Peyer's patch (tissue), 4 donors: ENCODE results near the gene TMEM141. TPM values are rescaled to one million over a fixed set of nuclear protein-coding genes. Genes with fewer than 3 reads are reported as not detected.

ENCODE experiments used
- DNase-seq, 3 donors: peaks; one replicate each; pipeline ENCODE4 v3.0.0-alpha.2; 2017 to 2019
- H3K27ac ChIP-seq, 4 donors: fragments of 200-600 bp; sonication (generic); one replicate each; pipeline ENCODE4 v1.5.1; 2016 to 2019
- H3K27me3 ChIP-seq, 2 donors: fragments of 200-600 bp; sonication (generic); one replicate each; pipeline ENCODE4 v1.5.1; 2019
- H3K36me3 ChIP-seq, 3 donors: fragments of 200-600 bp; sonication (generic); one replicate each; pipeline ENCODE4 v1.5.1; 2016 to 2019
- H3K4me1 ChIP-seq, 4 donors: fragments of 200-600 bp; sonication (generic); one replicate each; pipeline ENCODE4 v1.5.1; 2016 to 2019
- H3K4me3 ChIP-seq, 4 donors: fragments of 200-600 bp; sonication (generic); 1 replicate in 3 of 4; 2 replicates in 1 of 4; pipeline ENCODE4 v1.5.1; 2016 to 2019; ENCODE audit warnings: mild to moderate bottlenecking in 1 of 4
- H3K9me3 ChIP-seq, 4 donors: fragments of 200-600 bp; sonication (generic); one replicate each; pipeline ENCODE4 v1.5.1; 2016 to 2019; ENCODE audit warnings: mild to moderate bottlenecking in 1 of 4
- POLR2A ChIP-seq, 2 donors: fragments of 450-650 bp; IDR thresholded peaks; one replicate each; pipeline ENCODE4 v1.5.1; 2017; ENCODE audit warnings: antibody characterized with exemption in 2 of 2, mild to moderate bottlenecking in 2 of 2, moderate library complexity in 2 of 2
- total RNA-seq, 4 donors: library from RNA; depleted of rRNA; stranded (reverse); fragments of >200 nt; gene quantifications; one replicate each; pipeline ENCODE4 v1.1.0, GENCODE V29; 2016
- TF ChIP-seq, protein P1 (sequence below), 6 experiments: fragments of 450-650 bp in 4 of 6; fragments of 200-600 bp in 2 of 6; sonication (generic) in 1 of 6; IDR thresholded peaks; one replicate each; pipeline ENCODE4 v1.5.1; 2017 to 2019; ENCODE audit warnings: antibody characterized with exemption in 6 of 6, mild to moderate bottlenecking in 3 of 6, moderate library complexity in 1 of 6

Gene TMEM141
- 100 to 1,000 TPM in 3 of 4 donors, 10 to 100 TPM in 1; 52.0 to 240 (median 187) TPM for total RNA-seq

DNA sequence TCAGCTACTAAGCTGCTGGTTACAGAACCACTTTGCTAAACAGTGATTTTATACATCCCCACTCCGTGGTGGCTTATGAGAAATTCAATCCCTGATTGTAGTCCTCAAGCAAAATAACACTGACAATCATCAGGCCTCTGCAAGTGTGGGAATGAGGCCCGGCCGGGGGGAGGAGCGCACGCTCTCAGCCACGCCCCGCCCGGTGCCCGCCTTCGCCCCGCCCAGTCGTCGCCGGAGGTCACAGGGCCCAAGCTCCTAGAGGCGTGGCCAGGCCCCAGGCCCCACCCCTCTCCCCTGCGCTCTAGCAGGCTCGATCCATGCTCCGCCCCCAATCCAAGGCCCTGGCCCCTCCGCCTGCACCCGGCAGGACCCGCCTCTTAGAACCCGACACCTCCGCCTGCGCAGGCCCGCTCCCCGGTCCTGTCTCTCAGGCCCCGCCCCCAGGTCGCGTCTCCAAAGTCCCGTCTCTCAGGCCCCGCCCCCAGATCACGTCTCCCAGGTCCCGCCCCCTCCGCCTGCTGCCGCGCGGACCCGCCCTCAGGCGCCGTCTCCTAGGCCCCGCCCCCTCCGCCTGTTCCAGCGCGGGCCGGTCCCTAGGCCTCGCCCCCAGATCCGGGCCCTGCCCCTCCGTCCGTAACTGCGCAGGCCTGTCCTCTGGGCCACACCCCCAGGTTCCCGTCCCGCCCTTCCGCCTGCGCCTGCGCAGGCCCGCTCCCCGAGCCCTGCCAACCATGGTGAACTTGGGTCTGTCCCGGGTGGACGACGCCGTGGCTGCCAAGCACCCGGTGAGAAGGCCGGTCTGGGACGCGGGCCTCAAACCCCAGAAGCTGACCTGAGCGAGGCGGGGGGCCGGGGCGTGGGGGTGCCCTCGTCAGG, at the start of gene TMEM141:
Gene TMEM141 (plus strand): TSS at position 705 of the 876 bp plus-strand sequence. CDS start 27 bp downstream, at position 732.
- no peaks in the 10 kb centered on the region for H3K27me3 ChIP-seq
- H3K9me3 ChIP-seq: no peaks in the 10 kb centered on the region
- H3K36me3 ChIP-seq: no peaks in the 10 kb centered on the region
- DNase-seq: peak; percentile 100
- peak within 1 kb of the TSS; percentile 59 to 73 (median 64) for H3K4me3 ChIP-seq
- TF ChIP-seq, protein P1, sequence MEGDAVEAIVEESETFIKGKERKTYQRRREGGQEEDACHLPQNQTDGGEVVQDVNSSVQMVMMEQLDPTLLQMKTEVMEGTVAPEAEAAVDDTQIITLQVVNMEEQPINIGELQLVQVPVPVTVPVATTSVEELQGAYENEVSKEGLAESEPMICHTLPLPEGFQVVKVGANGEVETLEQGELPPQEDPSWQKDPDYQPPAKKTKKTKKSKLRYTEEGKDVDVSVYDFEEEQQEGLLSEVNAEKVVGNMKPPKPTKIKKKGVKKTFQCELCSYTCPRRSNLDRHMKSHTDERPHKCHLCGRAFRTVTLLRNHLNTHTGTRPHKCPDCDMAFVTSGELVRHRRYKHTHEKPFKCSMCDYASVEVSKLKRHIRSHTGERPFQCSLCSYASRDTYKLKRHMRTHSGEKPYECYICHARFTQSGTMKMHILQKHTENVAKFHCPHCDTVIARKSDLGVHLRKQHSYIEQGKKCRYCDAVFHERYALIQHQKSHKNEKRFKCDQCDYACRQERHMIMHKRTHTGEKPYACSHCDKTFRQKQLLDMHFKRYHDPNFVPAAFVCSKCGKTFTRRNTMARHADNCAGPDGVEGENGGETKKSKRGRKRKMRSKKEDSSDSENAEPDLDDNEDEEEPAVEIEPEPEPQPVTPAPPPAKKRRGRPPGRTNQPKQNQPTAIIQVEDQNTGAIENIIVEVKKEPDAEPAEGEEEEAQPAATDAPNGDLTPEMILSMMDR (IDR thresholded peaks at IDR 0.05): peak in 1 of 6 experiments; percentile 17
- peak; percentile 81 to 95 for TF ChIP-seq POLR2A (IDR thresholded peaks at IDR 0.05)
- peaks cover 2 to 70% (median 12%) of the 10 kb centered on the region in 4 donors for H3K4me1 ChIP-seq
- peak within 1 kb of the TSS; percentile 96 to 99 (median 97) for H3K27ac ChIP-seq

DNA sequence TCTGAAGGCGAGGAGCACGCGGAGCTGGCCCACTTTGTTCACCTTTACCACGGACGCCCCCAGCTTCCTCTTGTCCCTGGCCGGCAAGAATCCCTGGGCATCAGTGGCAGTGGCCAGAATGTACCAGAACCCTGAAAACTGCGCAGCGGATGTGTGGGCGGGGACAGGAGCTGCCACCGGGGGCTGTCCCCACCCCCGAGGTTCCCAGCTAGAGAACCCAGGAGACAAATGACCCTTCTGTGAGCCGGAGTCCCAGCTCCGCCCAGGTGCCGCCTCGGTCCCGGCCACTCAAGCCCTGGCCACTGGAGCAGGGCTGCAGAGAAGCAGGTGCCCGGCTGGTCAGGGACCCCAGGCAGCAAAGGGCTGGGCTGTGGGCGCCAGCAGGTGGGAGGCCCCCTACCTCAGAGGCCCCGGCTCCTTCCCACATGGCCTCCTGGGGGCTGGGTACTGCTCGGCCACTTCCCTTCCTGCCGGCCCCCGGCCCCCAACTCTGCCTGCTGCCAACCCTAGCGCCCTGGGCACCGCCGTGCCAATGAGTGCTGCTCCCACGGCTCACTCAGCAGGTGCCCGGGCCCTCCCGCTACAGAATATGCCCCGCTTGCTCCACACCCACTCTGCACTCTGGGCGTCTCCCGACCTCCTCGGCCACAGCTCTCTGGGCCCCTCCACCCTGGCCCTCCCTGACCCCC, 49.1 kb upstream of the TMEM141 start:
- no peak for TF ChIP-seq POLR2A (IDR thresholded peaks at IDR 0.05)
- TF ChIP-seq, protein P1 (IDR thresholded peaks at IDR 0.05): no peak
- peak overlapping the region in 3 of 4 donors; percentile 24 to 55 (median 39) for H3K4me3 ChIP-seq

DNA sequence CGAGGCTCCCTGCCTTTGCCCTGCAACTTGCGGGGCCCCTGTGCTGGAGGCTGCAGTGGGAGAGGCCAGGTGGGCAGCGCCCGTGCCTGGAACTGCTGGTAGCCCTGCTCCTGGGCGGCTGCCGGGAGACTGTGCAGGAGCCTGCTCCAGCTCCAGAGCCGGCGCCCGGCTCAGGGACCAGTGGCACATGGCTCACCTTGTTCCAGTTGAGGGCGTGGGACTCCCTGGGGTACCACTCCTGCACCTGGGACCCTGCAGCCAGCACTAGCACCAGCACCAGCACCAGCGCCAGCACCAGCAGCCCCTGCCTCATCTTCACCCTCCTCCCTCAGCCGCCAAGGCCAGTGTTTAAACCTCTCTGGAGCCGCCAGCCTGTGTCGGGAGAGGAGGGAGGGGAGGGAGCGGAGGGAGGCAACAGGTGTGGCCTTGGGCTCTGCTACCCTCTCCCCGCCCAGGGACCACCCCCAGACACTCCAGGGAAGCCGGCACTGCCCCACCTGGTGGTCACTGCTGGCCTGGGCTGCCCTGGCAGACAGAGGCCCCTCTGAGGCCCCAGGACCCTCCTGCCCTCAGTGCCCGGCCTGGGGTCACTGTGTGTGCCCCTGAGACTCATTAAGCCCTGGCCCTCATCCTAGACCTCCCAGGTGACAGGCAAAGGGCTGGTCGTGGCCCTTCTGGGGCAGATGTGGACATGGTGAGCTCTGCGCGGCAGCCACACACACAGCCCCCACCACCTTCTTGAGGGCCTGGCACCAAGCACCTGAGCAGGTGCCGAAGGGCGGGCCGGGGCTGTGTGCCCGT, 48.4 kb upstream of the TMEM141 start, which contains the start of gene LCN10:
Gene LCN10 (minus strand): TSS at position 350 of the 801 bp plus-strand sequence. CDS start 37 bp downstream, at position 313.
- peak within 1 kb of the TSS in 3 of 4 donors; percentile 24 to 55 (median 39) for H3K4me3 ChIP-seq
- peaks cover 0 to 19% (median 8%) of the 10 kb centered on the region in 4 donors for H3K4me1 ChIP-seq
- peak within 1 kb of the TSS in 2 of 4 donors; percentile 52 to 93 for H3K27ac ChIP-seq
- TF ChIP-seq POLR2A (IDR thresholded peaks at IDR 0.05): no peak
- TF ChIP-seq, protein P1 (IDR thresholded peaks at IDR 0.05): peak in 5 of 6 experiments; percentile 6 to 24 (median 18)
- H3K27me3 ChIP-seq: peaks cover 0 to 24% of the 10 kb centered on the region in 2 donors
- no peaks in the 10 kb centered on the region for H3K36me3 ChIP-seq
- no peak for DNase-seq
- H3K9me3 ChIP-seq: no peaks in the 10 kb centered on the region

More for the DNA sequence above, 49.1 kb upstream of the TMEM141 start:
- Histone ChIP-seq H3K36me3 (no peaks in the 10 kb centered on the region), H3K4me1 (peaks cover 0 to 19% (median 8%) of the 10 kb centered on the region in 4 donors), H3K27ac (peak overlapping the region in 2 of 4 donors; percentile 52 to 93), H3K27me3 (peaks cover 0 to 24% of the 10 kb centered on the region in 2 donors), H3K9me3 (no peaks in the 10 kb centered on the region)
- DNase-seq: peak in 2 of 3 donors; percentile 90 to 91

DNA sequence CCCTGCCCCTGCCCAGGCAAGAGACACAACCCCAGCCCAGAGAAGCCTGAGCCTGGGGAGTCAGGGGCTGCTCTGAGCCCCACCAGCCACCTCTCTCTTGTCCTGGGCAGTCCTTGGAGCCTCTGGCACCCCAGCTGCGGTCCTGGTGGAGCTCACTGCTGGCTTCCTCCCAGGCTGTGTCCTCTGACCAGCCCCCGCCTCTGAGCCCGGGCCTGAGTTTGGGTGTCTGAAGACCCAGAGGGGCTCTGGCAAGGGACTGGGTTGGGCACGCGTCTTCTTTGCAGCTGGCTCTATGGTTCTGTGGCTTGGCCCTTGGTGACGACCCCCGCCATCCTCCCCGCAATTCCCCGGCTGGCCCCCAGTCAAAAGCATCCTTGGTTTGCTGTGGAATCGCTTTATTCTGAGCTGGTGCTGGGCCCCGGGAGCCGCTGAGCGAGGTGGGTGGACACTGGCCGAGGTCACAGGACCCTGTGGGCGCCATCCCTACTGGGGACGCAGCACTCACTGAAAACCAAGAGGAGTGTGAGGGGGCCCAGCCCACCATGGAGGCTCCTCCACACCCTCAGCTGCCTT, 47.4 kb upstream of the TMEM141 start:
- Histone ChIP-seq H3K36me3 (no peaks in the 10 kb centered on the region), H3K27ac (peak overlapping the region in 1 of 4 donors; percentile 93), H3K9me3 (no peaks in the 10 kb centered on the region), H3K4me1 (peaks cover 0 to 20% (median 10%) of the 10 kb centered on the region in 4 donors), H3K4me3 (no peak overlapping the region), H3K27me3 (peaks cover 0 to 24% of the 10 kb centered on the region in 2 donors)
- TF ChIP-seq, protein P1 (IDR thresholded peaks at IDR 0.05): no peak
- TF ChIP-seq POLR2A (IDR thresholded peaks at IDR 0.05): no peak
- no peak for DNase-seq
